Astrocyte (in vitro differentiated cells and primary cell): ENCODE measurements around the gene PDXK. TPM values are rescaled to one million over a fixed set of nuclear protein-coding genes. Genes with fewer than 3 reads are reported as not detected.

Experiments used
- DNase-seq: peaks from one replicate; pipeline ENCODE4 v3.0.0-alpha.2; 2010; ENCODE audit warnings: low read depth
- FAIRE-seq: peaks from 2 replicates; lab custom pipeline; 2011; peaks lifted over from hg19 to GRCh38; lab: Jason Lieb, UNC
- H2AFZ ChIP-seq: 2 replicates; pipeline ENCODE4 v1.6.0; 2012; ENCODE audit warnings: low read depth, low read length, inconsistent platforms
- H3K27ac ChIP-seq: 2 replicates; pipeline ENCODE4 v1.5.1; 2011; ENCODE audit warnings: low read depth, low read length, inconsistent platforms
- H3K27me3 ChIP-seq: 2 replicates; pipeline ENCODE4 v1.6.0; 2011; ENCODE audit warnings: low read length, inconsistent platforms; ENCODE audit not compliant: insufficient read depth
- H3K36me3 ChIP-seq: 2 replicates; pipeline ENCODE4 v1.5.1; 2011; ENCODE audit warnings: low read length, inconsistent platforms; ENCODE audit not compliant: insufficient read depth
- H3K4me1 ChIP-seq: 2 replicates; pipeline ENCODE4 v1.5.1; 2011; ENCODE audit warnings: low read length, inconsistent platforms; ENCODE audit not compliant: insufficient read depth
- H3K4me2 ChIP-seq: 2 replicates; pipeline ENCODE4 v1.6.0; 2012; ENCODE audit warnings: low read length, inconsistent platforms
- H3K4me3 ChIP-seq: 2 replicates; pipeline ENCODE4 v1.5.1; 2011; ENCODE audit warnings: low read depth, mild to moderate bottlenecking, low read length, inconsistent platforms; ENCODE audit not compliant: insufficient read depth
- H3K79me2 ChIP-seq: 2 replicates; pipeline ENCODE4 v1.6.0; 2012; ENCODE audit warnings: mild to moderate bottlenecking, low read length, inconsistent platforms; ENCODE audit not compliant: insufficient read depth
- H3K9ac ChIP-seq: 2 replicates; pipeline ENCODE4 v1.6.0; 2012; ENCODE audit warnings: mild to moderate bottlenecking, low read length, inconsistent platforms
- H3K9me3 ChIP-seq: 2 replicates; pipeline ENCODE4 v1.5.1; 2012; ENCODE audit warnings: low read depth, mild to moderate bottlenecking, low read length, inconsistent platforms; ENCODE audit not compliant: insufficient read depth
- H4K20me1 ChIP-seq: 2 replicates; pipeline ENCODE4 v1.6.0; 2012; ENCODE audit warnings: low read length, inconsistent platforms; ENCODE audit not compliant: insufficient read depth
- H3K27ac Mint-ChIP-seq: one replicate; pipeline ENCODE4 v1.8.0; 2021; ENCODE audit warnings: mild to moderate bottlenecking, mixed read lengths; ENCODE audit not compliant: unreplicated experiment
- H3K27me3 Mint-ChIP-seq: one replicate; pipeline ENCODE4 v1.8.0; 2021; ENCODE audit warnings: low read depth, mixed read lengths; ENCODE audit not compliant: unreplicated experiment
- H3K36me3 Mint-ChIP-seq: one replicate; pipeline ENCODE4 v1.8.0; 2021; ENCODE audit warnings: low read depth, mixed read lengths; ENCODE audit not compliant: unreplicated experiment
- H3K4me1 Mint-ChIP-seq: one replicate; pipeline ENCODE4 v1.8.0; 2021; ENCODE audit warnings: low read depth, mixed read lengths; ENCODE audit not compliant: unreplicated experiment
- H3K4me3 Mint-ChIP-seq: one replicate; pipeline ENCODE4 v1.8.0; 2021; ENCODE audit warnings: mild to moderate bottlenecking, moderate library complexity, mixed read lengths; ENCODE audit not compliant: unreplicated experiment
- H3K9me3 Mint-ChIP-seq: one replicate; pipeline ENCODE4 v1.8.0; 2021; ENCODE audit warnings: mild to moderate bottlenecking, mixed read lengths; ENCODE audit not compliant: unreplicated experiment
- CTCF ChIP-seq: IDR thresholded peaks from 2 replicates; pipeline ENCODE4 v1.5.1; 2011; ENCODE audit warnings: low read depth, mild to moderate bottlenecking, inconsistent platforms, low read length, moderate library complexity; ENCODE audit not compliant: insufficient read depth
- EZH2 ChIP-seq: IDR thresholded peaks from 2 replicates; pipeline ENCODE4 v1.6.1; 2012; ENCODE audit warnings: mild to moderate bottlenecking, low read length, inconsistent platforms; ENCODE audit not compliant: insufficient read depth
- total RNA-seq: library from RNA; stranded (reverse); gene quantifications from 2 replicates; pipeline ENCODE4 v1.2.1, GENCODE V29; 2021

Gene PDXK
- total RNA-seq, 1 donor from 2014 or later = 180 TPM

- Mint-ChIP-seq H3K9me3 (no peaks in the 10 kb centered on the region), H3K36me3 (peaks cover 29% of the 10 kb centered on the region), H3K27ac (no peak overlapping the region), H3K4me3 (no peak overlapping the region), H3K27me3 (no peaks in the 10 kb centered on the region), H3K4me1 (no peaks in the 10 kb centered on the region)
- Histone ChIP-seq H3K4me1 (no peaks in the 10 kb centered on the region), H3K79me2 (no peaks in the 10 kb centered on the region), H3K9me3 (no peaks in the 10 kb centered on the region), H3K4me3 (no peak overlapping the region), H3K27me3 (no peaks in the 10 kb centered on the region), H3K27ac (no peak overlapping the region), H4K20me1 (peaks cover 41% of the 10 kb centered on the region), H3K4me2 (no peak overlapping the region), H3K36me3 (peaks cover 15% of the 10 kb centered on the region), H2AFZ (no peak overlapping the region), H3K9ac (no peak overlapping the region)
- no peak for FAIRE-seq
- no peak for DNase-seq
- TF ChIP-seq CTCF (no peak), EZH2 (no peak)
Observed at GRCh38 chr21:43744725-43745124, 25.8 kb downstream of the PDXK start.

GRCh38 chr21:43745772-43746517 is 27.0 kb downstream of the PDXK start:
- no peak overlapping the region for H2AFZ ChIP-seq
- H3K9ac ChIP-seq = no peak overlapping the region
- Mint-ChIP-seq H3K27me3 (no peaks in the 10 kb centered on the region), H3K27ac (no peak overlapping the region), H3K36me3 (peaks cover 24% of the 10 kb centered on the region), H3K9me3 (no peaks in the 10 kb centered on the region), H3K4me1 (no peaks in the 10 kb centered on the region), H3K4me3 (no peak overlapping the region)
- TF ChIP-seq EZH2 (no peak), CTCF (no peak)
- peaks cover 15% of the 10 kb centered on the region for H3K36me3 ChIP-seq
- no peaks in the 10 kb centered on the region for H3K79me2 ChIP-seq
- no peak overlapping the region for H3K4me3 ChIP-seq
- H3K4me1 ChIP-seq = no peaks in the 10 kb centered on the region
- no peak for DNase-seq
- no peak for FAIRE-seq
- no peaks in the 10 kb centered on the region for H3K27me3 ChIP-seq
- no peak overlapping the region for H3K4me2 ChIP-seq
- H3K9me3 ChIP-seq = no peaks in the 10 kb centered on the region
- H4K20me1 ChIP-seq = peaks cover 38% of the 10 kb centered on the region
- H3K27ac ChIP-seq = no peak overlapping the region

GRCh38 chr21:43748622-43749021 is 29.7 kb downstream of the PDXK start:
- H3K9ac ChIP-seq = no peak overlapping the region
- no peaks in the 10 kb centered on the region for H3K9me3 ChIP-seq
- peaks cover 19% of the 10 kb centered on the region for H3K36me3 ChIP-seq
- H4K20me1 ChIP-seq = peaks cover 34% of the 10 kb centered on the region
- DNase-seq (no peak), FAIRE-seq (no peak)
- Mint-ChIP-seq H3K27me3 (no peaks in the 10 kb centered on the region), H3K27ac (no peak overlapping the region), H3K9me3 (no peaks in the 10 kb centered on the region), H3K4me1 (no peaks in the 10 kb centered on the region), H3K4me3 (no peak overlapping the region), H3K36me3 (peaks cover 27% of the 10 kb centered on the region)
- no peak overlapping the region for H3K27ac ChIP-seq
- TF ChIP-seq EZH2 (no peak), CTCF (no peak)
- H3K79me2 ChIP-seq = no peaks in the 10 kb centered on the region
- no peak overlapping the region for H3K4me2 ChIP-seq
- H3K4me1 ChIP-seq = no peaks in the 10 kb centered on the region
- no peaks in the 10 kb centered on the region for H3K27me3 ChIP-seq
- H2AFZ ChIP-seq = no peak overlapping the region
- H3K4me3 ChIP-seq = no peak overlapping the region
